K562 (cell line): ENCODE measurements around the gene ETFRF1. TPM values are rescaled to one million over a fixed set of nuclear protein-coding genes. Genes with fewer than 3 reads are reported as not detected.

ENCODE experiments used
- ATAC-seq: fragments of 200-7000 bp; cut with Tn5 transposase; 3 replicates; pipeline ENCODE4 v1.9.1; 2020; ENCODE audit warnings: moderate library complexity
- BruUV-seq: library from RNA; stranded (reverse); fragments of 400-500 nt; replicated peaks from 2 replicates; lab custom pipeline; 2021; lab: Mats Ljungman, UMichigan
- CTCF ChIA-PET: fragments of 300-600 bp; formaldehyde crosslinking; extraction: SDS; loops from one replicate; lab custom pipeline; 2021; ENCODE audit warnings: low intra/inter-chr PET ratio; lab: Yijun Ruan, JAX
- POLR2A ChIA-PET: fragments of 300-600, 350-650 bp; sonication (Branson Sonifier 250); formaldehyde crosslinking; extraction: SDS; loops from one replicate; lab custom pipeline; 2021; ENCODE audit warnings: antibody characterized with exemption, inconsistent platforms; lab: Yijun Ruan, JAX
- DNase-seq, 4 experiments: peaks; one replicate each; pipeline versions ENCODE4 v3.0.0 to v3.0.0-alpha.2; 2011 to 2018; ENCODE audit warnings: low spot score in 3 of 4, mixed read lengths in 3 of 4; ENCODE audit errors: extremely low read depth in 1 of 4
- FAIRE-seq: peaks from 2 replicates; lab custom pipeline; 2011; peaks lifted over from hg19 to GRCh38; lab: Jason Lieb, UNC
- H2AFZ ChIP-seq: 2 replicates; pipeline ENCODE4 v1.6.0; 2011; ENCODE audit warnings: low read depth, low read length, control low read depth, inconsistent platforms
- H3K27ac ChIP-seq: fragments of 200-600 bp; 3 replicates; pipeline ENCODE4 v1.8.0; 2011; ENCODE audit warnings: low read depth, mild to moderate bottlenecking, control low read depth, inconsistent platforms, low read length, moderate library complexity, mixed read lengths; ENCODE audit errors: extremely low read depth
- H3K27me3 ChIP-seq, 2 experiments: fragments of 300-600 bp in 1 of 2; 2 replicates in 1 of 2; 3 replicates in 1 of 2; pipeline versions ENCODE4 v1.6.0 to v1.8.0; 2011; ENCODE audit warnings: inconsistent platforms in 2 of 2, low read length in 2 of 2, mild to moderate bottlenecking in 1 of 2, mixed read lengths in 1 of 2, moderate library complexity in 1 of 2; ENCODE audit not compliant: control insufficient read depth in 2 of 2, insufficient read depth in 2 of 2
- H3K36me3 ChIP-seq: fragments of 300-600 bp; 3 replicates; pipeline ENCODE4 v1.8.0; 2011; ENCODE audit warnings: mild to moderate bottlenecking, low read length, inconsistent platforms; ENCODE audit not compliant: control insufficient read depth, insufficient read depth
- H3K4me1 ChIP-seq, 2 experiments: fragments of 200-600 bp in 1 of 2; replicated peaks in 1 of 2; 2 replicates in 1 of 2; 3 replicates in 1 of 2; pipeline versions ENCODE4 v1.5.1 to v1.8.0; 2011; ENCODE audit warnings: inconsistent platforms in 2 of 2, low read length in 2 of 2, mild to moderate bottlenecking in 1 of 2, mixed read lengths in 1 of 2, moderate library complexity in 1 of 2; ENCODE audit not compliant: control insufficient read depth in 2 of 2, insufficient read depth in 2 of 2
- H3K4me2 ChIP-seq: 2 replicates; pipeline ENCODE4 v1.6.1; 2011; ENCODE audit warnings: low read length, control low read depth, inconsistent platforms, mixed read lengths; ENCODE audit not compliant: insufficient read depth
- H3K4me3 ChIP-seq: fragments of 200-600 bp; sonication (generic), shearing (Covaris generic); 2 replicates; pipeline ENCODE4 v1.5.1; 2016; ENCODE audit warnings: control low read depth, inconsistent platforms
- H3K79me2 ChIP-seq: fragments of 200-600 bp; 3 replicates; pipeline ENCODE4 v1.8.0; 2011; ENCODE audit warnings: low read length, inconsistent platforms; ENCODE audit not compliant: control insufficient read depth, insufficient read depth
- H3K9ac ChIP-seq, 2 experiments: 2 replicates each; pipeline versions ENCODE4 v1.6.0 to v1.6.1; 2011; ENCODE audit warnings: low read depth in 2 of 2, low read length in 2 of 2, control low read depth in 1 of 2, inconsistent platforms in 1 of 2, mild to moderate bottlenecking in 1 of 2, mixed read lengths in 1 of 2; ENCODE audit not compliant: insufficient read depth in 1 of 2
- H3K9me1 ChIP-seq: one replicate; pipeline ENCODE4 v1.6.0; 2011; ENCODE audit warnings: inconsistent platforms, mild to moderate bottlenecking, low read length, moderate library complexity; ENCODE audit not compliant: control insufficient read depth, insufficient read depth
- H3K9me3 ChIP-seq: replicated peaks from 2 replicates; pipeline ENCODE4 v1.5.1; 2011; ENCODE audit warnings: low read depth, low read length, inconsistent platforms; ENCODE audit not compliant: control insufficient read depth, insufficient read depth
- H4K20me1 ChIP-seq: replicated peaks from 2 replicates; pipeline ENCODE4 v1.6.1; 2011; ENCODE audit warnings: low read length, inconsistent platforms, mixed read lengths; ENCODE audit not compliant: control insufficient read depth, insufficient read depth
- CXXC5 ChIP-seq: fragments of 250-450 bp; sonication (Bioruptor Pico); IDR thresholded peaks from 2 replicates; pipeline ENCODE4 v1.8.0; 2022; ENCODE audit warnings: inconsistent platforms, mild to moderate bottlenecking, moderate library complexity
- FIP1L1 ChIP-seq: fragments of 200-400 bp; formaldehyde crosslinking; IDR thresholded peaks from 2 replicates; pipeline ENCODE4 v1.6.1; 2018; ENCODE audit warnings: mild to moderate bottlenecking, low read depth, low read length; ENCODE audit not compliant: poor library complexity, severe bottlenecking
- MECOM ChIP-seq: fragments of 250-450 bp; sonication (Bioruptor Pico); IDR thresholded peaks from 2 replicates; pipeline ENCODE4 v1.8.0; 2022; ENCODE audit warnings: inconsistent platforms
- PHB ChIP-seq: fragments of 250-450 bp; sonication (Bioruptor Pico); IDR thresholded peaks from 2 replicates; pipeline ENCODE4 v1.5.0; 2021
- PHTF2 ChIP-seq: fragments of 250-450 bp; sonication (Bioruptor Pico); IDR thresholded peaks from 2 replicates; pipeline ENCODE4 v1.5.0; 2021; ENCODE audit warnings: mild to moderate bottlenecking
- SIN3A ChIP-seq, 2 experiments: fragments of 150-350 bp in 1 of 2; IDR thresholded peaks; 2 replicates each; pipeline ENCODE4 v1.6.1; 2011 to 2016; ENCODE audit warnings: borderline replicate concordance in 2 of 2, low read depth in 2 of 2, low read length in 2 of 2, mild to moderate bottlenecking in 2 of 2, moderate library complexity in 2 of 2; ENCODE audit not compliant: control insufficient read depth in 1 of 2
- SMC3 ChIP-seq: conservative IDR thresholded peaks from 2 replicates; pipeline ENCODE4 v1.6.1; 2011; ENCODE audit warnings: low read depth, low read length, improper control_type of control experiment; ENCODE audit not compliant: insufficient read depth
- SPI1 ChIP-seq: IDR thresholded peaks from 2 replicates; pipeline ENCODE4 v1.6.1; 2011; ENCODE audit warnings: low read depth, low read length, control low read depth, borderline replicate concordance
- ZNF124 ChIP-seq: sonication (generic); formaldehyde crosslinking; IDR thresholded peaks from 2 replicates; pipeline ENCODE4 v1.8.1; 2022; ENCODE audit warnings: missing genetic modification reagents
- WGBS: fragments of 100-300 bp; shearing (Covaris generic); methylation state at CpG from one replicate; pipeline ENCODE4 v1.1.6; 2016; ENCODE audit warnings: low coverage, mixed read lengths; ENCODE audit not compliant: insufficient coverage; ENCODE audit errors: missing lambda C conversion rate; 5-methylcytosine and 5-hydroxymethylcytosine counted together
- in situ Hi-C: fragments of 300-500 bp; cut with MboI; formaldehyde crosslinking; loops from 4 replicates; pipeline ENCODE4 v1.15.0; 2018; ENCODE audit warnings: inconsistent platforms, mixed read lengths
- intact Hi-C: fragments of 100-400 bp; cut with micrococcal nuclease; formaldehyde crosslinking; loops from 2 replicates; pipeline ENCODE4 v1.14.2; 2022
- polyA plus RNA-seq, 8 experiments: library from polyadenylated mRNA; depleted of rRNA in 4 of 8; stranded (reverse) in 5 of 8; unstranded in 3 of 8; fragments of >200 nt; fragmentation: Nextera tagmentation in 2 of 8; fragmentation: Illumina TruSeq in 1 of 8; extraction: Ambion mirVana in 2 of 8; extraction: Trizol in 1 of 8; gene quantifications; 2 replicates each; pipeline versions ENCODE4 v1.2.1 to v1.2.3, GENCODE V29; 2011 to 2014; ENCODE audit warnings: inconsistent platforms in 1 of 8, missing spikeins in 1 of 8
- total RNA-seq, 7 experiments: library from RNA; depleted of rRNA in 6 of 7; stranded (reverse); fragments of >200 nt in 6 of 7; fragmentation: Illumina TruSeq in 2 of 7; extraction: Trizol in 2 of 7; gene quantifications; 2 replicates each; pipeline versions ENCODE4 v1.2.1 to v1.2.3, GENCODE V29; 2011 to 2021; ENCODE audit warnings: low replicate concordance in 1 of 7
- TF ChIP-seq, protein P1 (sequence below): fragments of 450-650 bp; formaldehyde crosslinking; IDR thresholded peaks from 2 replicates; pipeline ENCODE4 v1.4.0; 2020; ENCODE audit warnings: mild to moderate bottlenecking, moderate library complexity
- TF ChIP-seq, protein P2 (sequence below): sonication (generic); formaldehyde crosslinking; IDR thresholded peaks from 2 replicates; pipeline ENCODE4 v1.8.0; 2022; ENCODE audit warnings: mild to moderate bottlenecking, missing genetic modification reagents
- TF ChIP-seq, protein P3 (sequence below): IDR thresholded peaks from 2 replicates; pipeline ENCODE4 v1.6.1; 2016; ENCODE audit warnings: missing genetic modification characterization, missing compliant biosample characterization
- TF ChIP-seq, protein P4 (sequence below): sonication (generic); formaldehyde crosslinking; IDR thresholded peaks from 2 replicates; pipeline ENCODE4 v1.8.1; 2023; ENCODE audit warnings: mild to moderate bottlenecking, missing genetic modification reagents

The ETFRF1 gene
- total and polyA plus RNA-seq, 9 of the 15 experiments (the other 6 are each of a cell fraction or from before 2014, with no cell fraction given), result 16.1 to 107 (median 33.7) TPM

DNA sequence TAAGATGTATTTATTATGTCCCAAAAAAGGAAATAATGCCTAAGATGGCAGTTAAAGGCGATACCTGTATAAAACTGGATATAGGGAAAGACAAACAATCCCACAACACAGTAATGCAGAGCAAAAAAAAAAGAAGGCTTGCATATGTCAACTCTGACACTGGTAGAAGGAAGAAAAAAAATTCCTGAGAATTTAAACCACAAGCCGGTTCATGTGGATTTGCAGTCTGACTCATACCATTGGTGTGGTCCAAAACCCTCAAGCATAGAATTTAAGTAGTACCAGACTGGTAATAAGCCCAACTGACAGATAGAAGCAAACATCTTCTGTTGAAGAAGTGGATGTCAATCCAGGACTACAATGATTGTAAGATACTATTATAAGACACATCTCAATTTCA is 7.3 kb upstream of the ETFRF1 start:
- intact Hi-C loops, result no loop called here
- ATAC-seq, result no peak
- CTCF ChIA-PET, result no interaction called here
- TF ChIP-seq PHB (CRISPR knock-in tag) (no peak), FIP1L1 (no peak), MECOM (CRISPR knock-in tag) (no peak), SPI1 (no peak), SMC3 (no peak), PHTF2 (CRISPR knock-in tag) (no peak), CXXC5 (CRISPR knock-in tag) (no peak), ZNF124 (CRISPR knock-in tag) (no peak), SIN3A (IDR thresholded peaks at IDR 0.05; ENCODE audit: borderline replicate concordance in 2 of 2, control insufficient read depth in 1 of 2, low read depth in 2 of 2, low read length in 2 of 2) (no peak)
- TF ChIP-seq, protein P1, sequence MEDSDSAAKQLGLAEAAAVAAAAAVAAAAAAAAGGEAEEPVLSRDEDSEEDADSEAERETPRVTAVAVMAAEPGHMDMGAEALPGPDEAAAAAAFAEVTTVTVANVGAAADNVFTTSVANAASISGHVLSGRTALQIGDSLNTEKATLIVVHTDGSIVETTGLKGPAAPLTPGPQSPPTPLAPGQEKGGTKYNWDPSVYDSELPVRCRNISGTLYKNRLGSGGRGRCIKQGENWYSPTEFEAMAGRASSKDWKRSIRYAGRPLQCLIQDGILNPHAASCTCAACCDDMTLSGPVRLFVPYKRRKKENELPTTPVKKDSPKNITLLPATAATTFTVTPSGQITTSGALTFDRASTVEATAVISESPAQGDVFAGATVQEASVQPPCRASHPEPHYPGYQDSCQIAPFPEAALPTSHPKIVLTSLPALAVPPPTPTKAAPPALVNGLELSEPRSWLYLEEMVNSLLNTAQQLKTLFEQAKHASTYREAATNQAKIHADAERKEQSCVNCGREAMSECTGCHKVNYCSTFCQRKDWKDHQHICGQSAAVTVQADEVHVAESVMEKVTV (CRISPR knock-in tag), result no peak
- TF ChIP-seq, protein P2, sequence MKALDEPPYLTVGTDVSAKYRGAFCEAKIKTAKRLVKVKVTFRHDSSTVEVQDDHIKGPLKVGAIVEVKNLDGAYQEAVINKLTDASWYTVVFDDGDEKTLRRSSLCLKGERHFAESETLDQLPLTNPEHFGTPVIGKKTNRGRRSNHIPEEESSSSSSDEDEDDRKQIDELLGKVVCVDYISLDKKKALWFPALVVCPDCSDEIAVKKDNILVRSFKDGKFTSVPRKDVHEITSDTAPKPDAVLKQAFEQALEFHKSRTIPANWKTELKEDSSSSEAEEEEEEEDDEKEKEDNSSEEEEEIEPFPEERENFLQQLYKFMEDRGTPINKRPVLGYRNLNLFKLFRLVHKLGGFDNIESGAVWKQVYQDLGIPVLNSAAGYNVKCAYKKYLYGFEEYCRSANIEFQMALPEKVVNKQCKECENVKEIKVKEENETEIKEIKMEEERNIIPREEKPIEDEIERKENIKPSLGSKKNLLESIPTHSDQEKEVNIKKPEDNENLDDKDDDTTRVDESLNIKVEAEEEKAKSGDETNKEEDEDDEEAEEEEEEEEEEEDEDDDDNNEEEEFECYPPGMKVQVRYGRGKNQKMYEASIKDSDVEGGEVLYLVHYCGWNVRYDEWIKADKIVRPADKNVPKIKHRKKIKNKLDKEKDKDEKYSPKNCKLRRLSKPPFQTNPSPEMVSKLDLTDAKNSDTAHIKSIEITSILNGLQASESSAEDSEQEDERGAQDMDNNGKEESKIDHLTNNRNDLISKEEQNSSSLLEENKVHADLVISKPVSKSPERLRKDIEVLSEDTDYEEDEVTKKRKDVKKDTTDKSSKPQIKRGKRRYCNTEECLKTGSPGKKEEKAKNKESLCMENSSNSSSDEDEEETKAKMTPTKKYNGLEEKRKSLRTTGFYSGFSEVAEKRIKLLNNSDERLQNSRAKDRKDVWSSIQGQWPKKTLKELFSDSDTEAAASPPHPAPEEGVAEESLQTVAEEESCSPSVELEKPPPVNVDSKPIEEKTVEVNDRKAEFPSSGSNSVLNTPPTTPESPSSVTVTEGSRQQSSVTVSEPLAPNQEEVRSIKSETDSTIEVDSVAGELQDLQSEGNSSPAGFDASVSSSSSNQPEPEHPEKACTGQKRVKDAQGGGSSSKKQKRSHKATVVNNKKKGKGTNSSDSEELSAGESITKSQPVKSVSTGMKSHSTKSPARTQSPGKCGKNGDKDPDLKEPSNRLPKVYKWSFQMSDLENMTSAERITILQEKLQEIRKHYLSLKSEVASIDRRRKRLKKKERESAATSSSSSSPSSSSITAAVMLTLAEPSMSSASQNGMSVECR (CRISPR knock-in tag), result no peak
- TF ChIP-seq, protein P3, sequence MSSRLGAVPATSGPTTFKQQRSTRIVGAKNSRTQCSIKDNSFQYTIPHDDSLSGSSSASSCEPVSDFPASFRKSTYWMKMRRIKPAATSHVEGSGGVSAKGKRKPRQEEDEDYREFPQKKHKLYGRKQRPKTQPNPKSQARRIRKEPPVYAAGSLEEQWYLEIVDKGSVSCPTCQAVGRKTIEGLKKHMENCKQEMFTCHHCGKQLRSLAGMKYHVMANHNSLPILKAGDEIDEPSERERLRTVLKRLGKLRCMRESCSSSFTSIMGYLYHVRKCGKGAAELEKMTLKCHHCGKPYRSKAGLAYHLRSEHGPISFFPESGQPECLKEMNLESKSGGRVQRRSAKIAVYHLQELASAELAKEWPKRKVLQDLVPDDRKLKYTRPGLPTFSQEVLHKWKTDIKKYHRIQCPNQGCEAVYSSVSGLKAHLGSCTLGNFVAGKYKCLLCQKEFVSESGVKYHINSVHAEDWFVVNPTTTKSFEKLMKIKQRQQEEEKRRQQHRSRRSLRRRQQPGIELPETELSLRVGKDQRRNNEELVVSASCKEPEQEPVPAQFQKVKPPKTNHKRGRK (tag), result no peak
- TF ChIP-seq, protein P4, sequence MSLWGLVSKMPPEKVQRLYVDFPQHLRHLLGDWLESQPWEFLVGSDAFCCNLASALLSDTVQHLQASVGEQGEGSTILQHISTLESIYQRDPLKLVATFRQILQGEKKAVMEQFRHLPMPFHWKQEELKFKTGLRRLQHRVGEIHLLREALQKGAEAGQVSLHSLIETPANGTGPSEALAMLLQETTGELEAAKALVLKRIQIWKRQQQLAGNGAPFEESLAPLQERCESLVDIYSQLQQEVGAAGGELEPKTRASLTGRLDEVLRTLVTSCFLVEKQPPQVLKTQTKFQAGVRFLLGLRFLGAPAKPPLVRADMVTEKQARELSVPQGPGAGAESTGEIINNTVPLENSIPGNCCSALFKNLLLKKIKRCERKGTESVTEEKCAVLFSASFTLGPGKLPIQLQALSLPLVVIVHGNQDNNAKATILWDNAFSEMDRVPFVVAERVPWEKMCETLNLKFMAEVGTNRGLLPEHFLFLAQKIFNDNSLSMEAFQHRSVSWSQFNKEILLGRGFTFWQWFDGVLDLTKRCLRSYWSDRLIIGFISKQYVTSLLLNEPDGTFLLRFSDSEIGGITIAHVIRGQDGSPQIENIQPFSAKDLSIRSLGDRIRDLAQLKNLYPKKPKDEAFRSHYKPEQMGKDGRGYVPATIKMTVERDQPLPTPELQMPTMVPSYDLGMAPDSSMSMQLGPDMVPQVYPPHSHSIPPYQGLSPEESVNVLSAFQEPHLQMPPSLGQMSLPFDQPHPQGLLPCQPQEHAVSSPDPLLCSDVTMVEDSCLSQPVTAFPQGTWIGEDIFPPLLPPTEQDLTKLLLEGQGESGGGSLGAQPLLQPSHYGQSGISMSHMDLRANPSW, result no peak

More for the DNA sequence above, 7.3 kb upstream of the ETFRF1 start:
- in situ Hi-C loops, result no loop called here
- H3K27ac ChIP-seq, result no peak overlapping the region
- no TSS peak for BruUV-seq
- H3K4me2 ChIP-seq, result no peak overlapping the region
- 13% methylated on average over 2 of the region's 2 CpGs for WGBS
- H3K4me3 ChIP-seq, result no peak overlapping the region
- no peak overlapping the region for H2AFZ ChIP-seq
- no peak overlapping the region for H3K9ac ChIP-seq
- no peaks in the 10 kb centered on the region for H4K20me1 ChIP-seq
- no peaks in the 10 kb centered on the region for H3K79me2 ChIP-seq
- H3K27me3 ChIP-seq, result no peaks in the 10 kb centered on the region
- H3K9me1 ChIP-seq, result no peaks in the 10 kb centered on the region
- FAIRE-seq, result no peak
- H3K36me3 ChIP-seq, result no peaks in the 10 kb centered on the region
- no peak for DNase-seq
- POLR2A ChIA-PET, result no interaction called here
- H3K4me1 ChIP-seq, result no peaks in the 10 kb centered on the region
- H3K9me3 ChIP-seq, result no peaks in the 10 kb centered on the region
